HG03280 (cell line): ENCODE results near the gene SOX21.
A peak's percentile ranks its signal among the peaks of the same experiment; 100 is the strongest.

Experiments
- ATAC-seq: cut with Tn5 transposase; IDR thresholded peaks from one replicate; pipeline ENCODE4 v1.9.1; 2021; ENCODE audit warnings: mild to moderate bottlenecking, moderate library complexity; ENCODE audit not compliant: unreplicated experiment

Gene SOX21

GRCh38 chr13:94682229-94682628 is 30.1 kb downstream of the SOX21 start:
- ATAC-seq = no peak

DNA sequence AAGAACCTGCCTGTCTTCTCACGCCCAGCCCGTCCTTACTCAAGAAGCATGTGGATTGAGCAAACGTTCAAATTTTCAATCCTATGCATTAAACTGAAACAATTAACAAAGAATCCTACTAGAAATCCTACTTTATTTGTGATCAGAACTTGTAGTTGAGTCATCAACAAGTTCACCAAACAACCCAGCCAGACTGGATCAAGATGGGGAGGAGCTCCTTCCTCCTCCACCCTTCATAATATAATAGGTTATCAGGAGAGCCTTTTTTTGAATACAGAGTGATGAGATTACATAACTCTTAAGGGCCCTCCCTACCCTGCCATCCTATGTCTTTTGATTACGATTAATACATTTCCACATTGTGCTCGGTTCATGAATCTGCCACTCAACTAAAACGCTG is 32.7 kb downstream of the SOX21 start:
- ATAC-seq = no peak

GRCh38 chr13:94678845-94679244 is 33.5 kb downstream of the SOX21 start:
- no peak for ATAC-seq

DNA sequence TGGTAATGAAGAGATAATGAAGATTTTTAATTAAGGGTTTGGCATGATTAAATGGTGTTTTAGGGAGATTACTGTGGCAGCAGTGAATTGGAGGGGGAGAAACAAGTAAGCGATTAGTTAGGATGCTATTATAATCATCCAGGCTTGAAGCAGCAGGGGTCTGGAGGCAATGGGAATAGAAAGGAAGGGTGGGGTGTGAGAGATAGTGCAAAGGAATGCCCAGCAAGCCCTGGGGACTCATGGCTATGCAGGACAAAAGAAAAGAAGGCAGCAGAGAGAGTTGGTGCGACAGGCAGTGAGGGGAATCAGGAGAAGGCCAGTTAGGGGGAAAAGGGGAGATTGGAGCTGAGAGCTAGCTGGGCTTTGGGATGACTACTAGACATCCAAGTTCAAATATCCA is 34.5 kb downstream of the SOX21 start:
- ATAC-seq = no peak

DNA sequence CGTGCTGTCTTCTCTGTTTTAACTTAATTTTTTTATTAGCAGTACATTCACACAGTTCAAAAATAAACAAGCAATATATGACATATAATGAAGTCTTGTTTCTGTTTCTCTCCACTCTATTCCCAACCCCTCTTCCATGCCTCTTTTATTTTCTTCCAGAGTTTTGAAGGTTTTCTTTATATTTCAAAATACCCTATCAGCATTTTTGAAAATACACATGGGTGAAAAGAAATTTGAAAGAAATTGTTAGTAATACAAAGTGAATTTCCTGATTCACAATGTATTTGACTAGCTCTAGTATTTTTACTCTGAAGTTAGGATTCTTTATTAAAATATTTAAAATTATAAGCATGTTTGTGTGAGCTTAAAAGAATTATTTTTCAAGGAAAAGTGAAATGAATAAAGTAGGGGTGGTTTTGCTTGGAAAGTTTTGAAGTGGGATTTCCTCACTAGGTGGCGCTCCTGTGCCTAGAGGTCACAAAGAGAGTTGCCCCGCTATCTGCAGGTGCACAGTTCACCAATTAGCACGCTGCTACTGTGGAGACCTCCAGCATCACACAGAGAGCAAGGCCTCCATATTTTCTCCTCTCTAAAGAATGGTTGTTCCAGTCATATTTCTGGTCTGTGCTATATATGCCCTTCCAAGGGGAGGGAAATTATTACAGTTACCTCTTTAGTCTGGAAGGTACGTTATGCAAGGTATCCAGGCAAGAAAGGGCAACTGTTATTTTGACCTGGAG is 37.6 kb downstream of the SOX21 start:
- ATAC-seq = peak; percentile 78

DNA sequence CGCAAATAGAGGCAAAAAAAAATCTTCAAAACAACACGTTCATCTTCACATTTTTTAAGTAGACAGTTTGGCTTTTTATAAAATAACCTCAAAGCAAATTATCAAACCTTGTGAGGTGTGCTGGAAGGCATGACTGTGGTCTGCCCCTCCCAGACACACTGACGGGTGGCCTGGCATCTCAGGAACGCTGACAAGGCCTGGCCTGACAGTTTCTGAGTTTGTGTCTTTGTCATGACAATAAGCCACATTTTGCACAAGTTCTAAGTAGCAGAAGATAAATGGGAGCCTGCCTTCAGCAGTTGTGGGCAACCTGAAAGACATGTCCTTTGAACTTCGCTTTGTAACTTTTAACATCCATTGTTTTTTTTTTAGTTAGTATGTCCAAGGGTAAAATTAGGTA is 38.5 kb downstream of the SOX21 start:
- ATAC-seq = no peak

DNA sequence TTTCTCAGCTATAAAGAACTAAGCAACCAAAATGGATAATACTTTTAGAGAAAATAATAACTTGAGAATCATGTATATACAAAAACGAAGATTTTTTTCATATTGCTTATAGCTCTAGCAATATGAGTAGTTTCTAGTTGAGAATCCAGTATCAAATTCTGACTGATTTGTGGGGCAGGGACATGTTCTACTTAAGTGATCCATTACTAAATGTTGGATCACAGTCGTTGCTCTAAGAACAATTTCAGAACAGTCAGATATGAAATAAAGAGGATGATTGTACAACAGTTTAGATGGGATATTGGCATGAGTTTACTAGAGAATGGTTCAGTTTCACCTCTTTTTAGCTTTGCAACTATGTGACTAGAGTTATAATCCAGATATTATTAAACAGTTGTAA is 39.9 kb downstream of the SOX21 start:
- ATAC-seq = no peak

GRCh38 chr13:94667190-94667589 is 45.2 kb downstream of the SOX21 start:
- no peak for ATAC-seq

DNA sequence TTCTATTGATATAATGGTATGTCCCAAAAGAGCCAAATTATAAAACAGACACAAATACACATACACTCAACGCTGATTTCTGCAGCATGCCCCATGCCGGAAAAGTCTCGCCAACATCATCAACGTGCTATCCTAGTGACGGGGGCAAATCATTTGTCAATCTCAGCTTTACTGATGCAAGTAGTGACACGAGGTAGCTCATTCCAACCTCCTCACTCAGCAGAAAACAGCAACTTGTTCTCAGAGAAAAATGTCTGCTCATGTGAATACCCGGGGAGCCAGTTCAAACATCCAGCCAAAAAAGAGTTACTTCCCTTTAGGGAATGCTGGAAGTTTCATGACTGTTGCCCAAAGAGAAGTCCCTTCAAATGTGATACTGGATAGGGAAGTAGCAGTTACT is 46.3 kb downstream of the SOX21 start:
- ATAC-seq = no peak

DNA sequence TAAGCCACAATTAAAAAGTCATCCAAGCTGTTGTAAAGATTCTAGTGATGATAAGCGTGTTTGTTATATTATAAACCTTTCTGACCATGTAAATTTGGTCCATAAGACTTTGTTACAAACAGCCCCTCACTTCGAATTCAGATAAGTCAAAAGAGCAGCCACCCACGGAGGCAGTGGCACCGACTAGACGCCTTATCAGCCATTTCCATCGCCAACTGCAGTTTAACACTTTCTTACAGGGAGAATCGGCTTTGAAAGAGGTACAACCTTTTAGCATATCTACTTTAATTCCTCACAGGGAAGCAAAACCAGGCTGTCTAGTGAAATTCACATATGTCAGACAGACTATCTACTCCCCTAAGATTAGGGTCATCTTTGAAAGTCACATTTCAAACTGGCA is 47.5 kb downstream of the SOX21 start:
- no peak for ATAC-seq

DNA sequence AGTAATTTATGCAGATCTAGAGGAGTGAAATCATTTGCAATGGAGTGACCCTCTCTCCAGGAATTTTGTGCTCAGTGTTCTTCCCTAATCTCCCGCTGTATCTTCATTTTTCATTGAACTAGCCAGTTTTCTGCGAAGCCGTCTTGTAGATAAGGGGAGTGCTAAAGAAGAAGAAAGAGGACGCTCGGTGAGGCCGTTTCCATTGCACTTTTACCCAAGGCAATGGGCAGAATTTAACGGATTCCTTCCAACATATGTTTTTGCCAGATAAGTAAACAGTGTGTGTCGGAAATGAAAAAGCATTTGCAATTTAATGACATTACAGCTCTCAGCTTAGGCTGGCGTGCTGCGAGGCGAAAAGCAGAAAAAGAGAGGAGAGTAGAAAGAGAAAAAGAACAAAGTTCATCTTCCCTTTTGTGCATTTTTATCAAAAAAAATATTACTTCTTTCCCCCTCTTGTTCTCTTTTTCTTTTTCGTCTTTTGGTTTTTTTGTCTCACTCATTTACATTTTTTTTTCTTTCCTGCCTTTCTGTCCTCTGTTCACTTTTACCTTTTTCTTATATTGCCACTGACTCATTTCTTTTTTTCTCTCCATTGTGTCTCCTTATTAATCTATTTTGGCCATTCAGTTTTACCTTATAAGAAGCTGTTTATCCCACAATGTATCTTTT is 49.9 kb downstream of the SOX21 start:
- ATAC-seq = no peak

GRCh38 chr13:94661406-94661805 is 50.9 kb downstream of the SOX21 start:
- no peak for ATAC-seq

- no peak for ATAC-seq
Measured at GRCh38 chr13:94660695-94661326, 51.5 kb downstream of the SOX21 start.
